Astrocyte of the cerebellum (primary cell): Measurements from ENCODE around the gene KCNH1.
"Not testable (repeated sequence)": the region's sequence is repeated elsewhere in the genome, so short reads cannot be mapped to it uniquely, and the experiment has no call there.

Experiments
- DNase-seq: peaks from one replicate; pipeline ENCODE4 v3.0.0-alpha.2; 2011; ENCODE audit warnings: low read depth
- H3K4me3 ChIP-seq: 2 replicates; pipeline ENCODE4 v1.5.1; 2011; ENCODE audit warnings: mild to moderate bottlenecking, low read depth, low read length, moderate library complexity
- CTCF ChIP-seq: IDR thresholded peaks from 2 replicates; pipeline ENCODE4 v1.5.1; 2012; ENCODE audit warnings: low read length, low read depth, moderate library complexity, mild to moderate bottlenecking; ENCODE audit errors: missing control alignments
- in situ Hi-C: cut with HindIII; loops from 2 replicates; pipeline ENCODE4 v1.10.0; 2017; ENCODE audit warnings: low sequenced_read_pairs

The KCNH1 gene

DNA sequence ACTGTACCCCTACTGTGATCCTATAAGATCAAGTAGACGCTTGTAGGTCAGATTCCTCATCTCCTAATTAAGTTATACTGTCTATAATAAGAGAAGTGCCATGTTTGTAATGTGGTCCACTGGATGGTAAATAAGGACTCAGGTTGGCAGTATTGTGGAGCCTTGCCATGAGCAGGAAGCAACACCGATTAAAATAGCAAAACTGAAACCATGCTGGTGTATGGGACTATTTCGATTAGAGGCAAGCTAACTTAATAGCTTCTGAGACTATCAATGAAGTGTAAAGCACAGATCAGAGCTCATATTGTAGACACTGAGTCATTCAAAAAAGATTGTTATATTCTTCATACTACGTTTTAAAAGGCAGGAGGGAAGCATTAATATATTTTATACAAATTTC is 456.4 kb downstream of the KCNH1 start:
- in situ Hi-C loops, result no loop called here
- TF ChIP-seq CTCF, result no peak
- no peak for DNase-seq
- no peak overlapping the region for H3K4me3 ChIP-seq

DNA sequence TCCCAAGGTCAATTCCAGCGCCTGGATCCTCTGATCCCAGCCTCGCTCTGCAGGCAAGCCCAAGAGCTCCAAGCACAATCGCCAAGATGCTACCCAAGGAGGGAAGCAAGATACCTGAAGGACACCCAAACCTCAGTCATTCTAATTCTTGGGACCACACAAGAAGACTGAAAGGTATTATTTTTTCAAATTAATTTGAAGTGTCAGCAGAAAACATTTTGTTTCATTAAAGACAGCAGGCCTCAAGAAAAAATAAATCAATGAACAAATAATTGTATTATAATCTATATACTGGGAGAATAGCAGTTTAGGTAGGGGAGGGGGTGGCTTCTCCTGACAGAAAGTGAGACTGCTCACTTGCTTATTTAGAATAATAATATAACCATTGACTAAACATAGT is 457.4 kb downstream of the KCNH1 start:
- TF ChIP-seq CTCF, result no peak
- in situ Hi-C loops, result no loop called here
- DNase-seq, result no peak
- no peak overlapping the region for H3K4me3 ChIP-seq

GRCh38 chr1:210674151-210674550 is 459.8 kb downstream of the KCNH1 start:
- in situ Hi-C loops, result no loop called here
- TF ChIP-seq CTCF, result no peak
- no peak for DNase-seq

DNA sequence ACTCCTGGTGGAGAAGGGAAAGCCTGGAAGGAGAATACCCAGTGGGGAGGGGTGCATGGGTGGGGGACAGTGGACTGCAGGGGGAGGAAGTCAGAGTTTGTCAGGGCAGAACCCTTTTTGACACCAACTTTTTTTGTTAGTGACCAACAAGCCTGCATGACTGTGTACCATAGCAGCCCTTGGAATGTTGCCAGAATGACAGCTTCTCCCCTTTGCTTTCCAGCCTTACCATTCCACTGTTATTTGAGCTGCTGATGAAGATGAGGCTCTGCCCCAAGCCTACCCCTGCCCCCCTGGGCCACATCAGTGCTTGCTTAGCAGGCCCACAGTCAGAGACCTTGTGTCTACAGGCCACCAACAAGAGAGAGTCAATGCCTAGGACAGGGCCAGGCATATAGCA is 464.0 kb downstream of the KCNH1 start:
- in situ Hi-C loops, result no loop called here
- no peak overlapping the region for H3K4me3 ChIP-seq
- no peak for DNase-seq
- TF ChIP-seq CTCF, result no peak

More at GRCh38 chr1:210674151-210674550, 459.8 kb downstream of the KCNH1 start:
- H3K4me3 ChIP-seq, result no peak overlapping the region

DNA sequence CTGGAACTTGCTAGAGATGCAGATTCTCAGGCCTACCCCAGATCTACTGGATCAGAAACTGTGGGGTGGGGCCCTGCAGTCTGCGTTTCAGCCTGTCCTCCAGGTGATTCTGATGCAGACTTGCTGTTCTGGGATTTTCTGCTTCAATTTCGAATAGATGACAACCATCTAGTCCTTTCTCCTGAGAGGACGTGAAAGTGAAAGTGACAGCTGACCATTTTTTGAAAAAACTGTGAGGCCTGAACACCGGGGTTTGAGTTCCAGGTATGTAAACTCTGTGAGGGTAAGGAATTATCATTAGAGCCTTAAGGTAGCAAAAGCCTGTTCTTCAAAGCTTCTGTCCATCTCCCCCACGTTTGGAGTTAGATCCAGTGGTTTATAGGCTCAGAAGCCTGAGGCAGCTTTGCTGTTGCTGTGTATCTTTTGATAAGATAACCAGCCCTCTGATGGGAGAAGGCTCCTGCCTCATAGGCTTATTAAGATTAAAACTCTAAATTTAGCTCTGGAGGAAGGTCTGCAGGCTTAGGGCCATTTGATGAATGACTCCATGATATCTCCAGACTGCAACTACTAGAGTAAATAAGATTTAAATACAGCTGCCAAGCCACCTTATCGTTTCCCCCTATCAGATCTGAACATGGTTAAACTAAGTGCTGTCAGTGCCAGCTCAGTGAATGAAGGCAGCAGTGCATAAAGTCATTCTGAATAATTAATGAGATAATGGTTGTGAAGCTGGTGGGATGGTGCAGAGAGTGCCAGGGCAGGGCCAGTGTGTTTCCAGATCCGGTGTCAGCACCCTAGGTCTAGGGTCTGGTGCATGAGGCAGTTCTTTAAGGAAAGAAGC is 470.0 kb downstream of the KCNH1 start:
- in situ Hi-C loops, result no loop called here
- no peak for TF ChIP-seq CTCF
- no peak for DNase-seq
- no peak overlapping the region for H3K4me3 ChIP-seq

DNA sequence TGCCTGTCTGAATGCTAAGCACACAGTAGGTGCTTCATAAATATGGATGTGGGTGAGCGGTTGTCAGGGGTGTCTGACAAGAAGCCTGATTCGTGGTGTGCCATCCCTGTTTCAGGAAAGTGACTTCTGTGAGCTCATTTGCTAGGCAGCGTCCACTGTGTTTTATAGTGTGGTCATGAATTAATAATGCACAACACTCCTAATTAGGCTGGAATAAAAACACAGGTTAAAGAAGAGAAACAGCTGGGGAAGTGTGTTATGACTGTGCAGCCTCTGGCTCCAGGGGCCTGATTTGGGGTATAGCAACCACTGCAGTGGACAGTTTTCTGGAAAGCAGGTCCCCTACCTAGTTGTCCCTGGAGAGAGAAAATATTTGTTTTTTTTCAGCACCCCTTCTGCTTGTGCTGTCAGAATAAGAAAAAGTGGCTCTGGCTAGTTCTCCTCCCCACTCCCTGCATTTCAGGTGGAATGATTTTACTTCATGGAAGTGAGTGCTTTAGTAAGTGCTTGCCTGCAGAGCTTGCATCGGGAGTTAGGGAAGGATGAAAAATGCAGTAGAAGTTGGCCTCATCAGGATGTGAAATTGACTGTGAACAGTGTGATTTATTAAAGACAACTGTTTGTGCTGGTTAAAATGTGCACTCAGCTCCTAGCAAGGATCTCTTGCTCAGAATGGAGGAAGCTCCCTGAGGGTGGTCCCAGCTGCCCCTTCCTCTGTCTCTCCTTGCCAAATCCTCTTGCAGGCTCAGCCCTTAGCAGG is 471.5 kb downstream of the KCNH1 start:
- H3K4me3 ChIP-seq, result no peak overlapping the region
- in situ Hi-C loops, result no loop called here
- DNase-seq, result no peak
- TF ChIP-seq CTCF, result no peak

GRCh38 chr1:210661520-210661919 is 472.4 kb downstream of the KCNH1 start:
- H3K4me3 ChIP-seq, in situ Hi-C loops, DNase-seq: not testable (repeated sequence)
